Putamen (tissue), 1 donor: ENCODE data around the gene GBX1.

Experiments used
- DNase-seq: peaks from one replicate; pipeline ENCODE4 v3.0.0-alpha.2; 2016; ENCODE audit warnings: low spot score

Gene GBX1

DNA sequence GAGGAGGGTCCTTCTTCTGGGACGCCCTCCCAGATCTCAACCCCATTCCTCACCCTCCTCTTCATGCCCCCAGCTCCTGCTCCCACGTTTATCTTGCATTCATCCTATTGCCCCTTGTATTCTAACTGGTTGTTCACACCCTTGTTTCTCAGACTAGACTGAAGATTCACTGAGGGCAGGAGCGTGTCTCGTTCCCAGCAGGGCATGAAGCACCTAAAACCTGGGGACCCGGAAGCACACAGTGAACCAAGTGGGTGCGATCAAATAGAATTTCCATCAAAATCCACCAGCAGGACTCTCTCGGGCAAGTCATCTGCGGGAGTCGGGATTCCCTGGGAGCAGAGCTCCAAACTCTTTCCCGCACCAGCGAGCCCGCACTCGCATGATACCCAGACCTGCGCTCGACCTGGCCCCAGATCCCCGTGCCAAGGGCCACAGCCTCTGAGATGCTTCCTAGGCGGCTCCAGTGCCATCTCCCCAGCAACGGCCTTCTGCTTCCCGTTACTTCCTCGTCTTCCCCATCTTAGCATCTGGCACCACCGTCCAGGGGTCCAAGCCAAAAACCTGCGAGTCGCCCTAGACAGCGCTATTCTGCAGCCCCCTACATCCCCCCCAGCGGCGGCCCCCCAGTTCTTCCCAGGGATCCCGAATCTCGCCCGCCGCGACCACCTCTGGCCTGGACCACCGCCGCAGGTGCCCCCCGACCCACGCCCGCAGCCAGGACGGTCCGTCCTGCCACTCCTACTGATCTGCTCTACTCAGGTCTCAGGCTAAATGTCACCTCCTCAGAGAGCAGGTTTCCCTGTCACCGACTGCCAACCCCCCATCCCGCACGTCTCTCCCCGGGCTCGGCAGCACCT, 6.1 kb upstream of the GBX1 start:
- no peak for DNase-seq

- peak; percentile 74 for DNase-seq
Measured at GRCh38 chr7:151172273-151173141, 5.0 kb upstream of the GBX1 start.

GRCh38 chr7:151168787-151169162, 1.3 kb upstream of the GBX1 start:
- DNase-seq, result no peak

- DNase-seq, result no peak
Measured at GRCh38 chr7:151168003-151168786, 701 bp upstream of the GBX1 start.

DNA sequence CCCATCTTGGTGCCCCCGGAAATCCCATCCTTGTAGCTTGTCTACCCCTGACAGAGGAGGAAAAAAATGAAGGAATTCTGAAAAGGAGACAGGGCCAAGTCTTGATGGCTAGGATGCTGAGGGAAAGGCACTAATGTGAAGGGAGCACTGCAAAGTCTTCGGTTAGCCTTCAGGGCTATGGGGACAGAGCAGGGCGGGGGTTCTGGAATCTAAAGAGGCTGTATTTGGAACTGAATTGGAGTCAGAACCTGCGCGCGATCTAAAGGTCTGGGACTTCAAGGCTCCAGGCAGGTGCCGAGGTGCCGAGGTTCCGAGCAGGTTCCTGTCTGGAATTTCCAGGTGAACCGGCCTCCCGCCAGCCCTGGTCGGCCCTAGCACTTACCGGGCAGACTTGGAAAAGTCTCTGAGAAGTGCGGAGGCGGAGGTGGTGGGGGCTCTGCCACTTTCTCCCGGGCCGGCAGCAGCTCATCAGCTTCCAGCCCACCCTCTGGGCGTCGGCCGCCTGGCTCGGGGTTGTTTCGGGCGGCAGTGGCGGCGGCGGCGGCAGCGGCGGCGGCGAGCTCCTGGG, 781 bp downstream of the GBX1 start:
- DNase-seq, result no peak

DNA sequence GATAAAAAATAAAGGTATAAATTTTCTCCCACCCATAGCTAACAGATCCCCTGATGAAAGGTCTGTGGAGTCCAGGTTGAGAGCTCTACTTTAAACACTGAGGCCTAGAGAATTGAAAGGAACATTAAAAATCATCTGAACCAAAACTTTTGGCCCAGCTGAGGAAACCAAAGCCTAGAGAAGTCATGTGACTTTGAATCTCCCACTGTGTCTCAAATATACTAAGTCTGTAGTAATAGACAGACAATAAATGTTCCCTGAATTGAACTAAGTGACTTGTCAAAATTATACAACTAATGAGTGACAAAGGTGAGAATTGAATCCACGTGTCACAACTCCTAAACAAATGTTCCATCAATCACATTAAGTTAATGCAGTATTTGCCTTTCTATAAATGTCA, 5.7 kb downstream of the GBX1 start:
- no peak for DNase-seq

- no peak for DNase-seq
Measured at GRCh38 chr7:151157645-151158329, 9.7 kb downstream of the GBX1 start.

- no peak for DNase-seq
Measured at GRCh38 chr7:151152643-151153513, 14.6 kb downstream of the GBX1 start.

DNA sequence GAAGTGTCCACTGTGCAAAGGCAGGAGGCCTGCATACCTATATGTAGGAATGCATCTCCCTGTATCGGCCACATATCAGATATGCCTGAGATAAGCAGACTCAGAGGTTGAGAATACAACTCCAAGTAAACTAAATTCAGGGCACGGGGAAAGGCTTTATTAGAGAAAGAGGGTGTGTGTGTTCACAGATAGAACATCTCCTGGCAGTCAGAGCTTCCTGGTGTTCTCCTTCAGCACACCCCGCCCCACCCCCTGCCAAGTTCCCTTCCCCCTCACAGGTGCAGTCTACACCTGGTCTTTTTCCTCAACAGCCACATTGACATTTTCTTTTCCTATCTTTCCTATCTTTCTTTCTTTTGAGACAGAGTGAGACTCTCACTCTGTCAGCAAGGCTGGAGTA, 17.1 kb downstream of the GBX1 start:
- no peak for DNase-seq

DNA sequence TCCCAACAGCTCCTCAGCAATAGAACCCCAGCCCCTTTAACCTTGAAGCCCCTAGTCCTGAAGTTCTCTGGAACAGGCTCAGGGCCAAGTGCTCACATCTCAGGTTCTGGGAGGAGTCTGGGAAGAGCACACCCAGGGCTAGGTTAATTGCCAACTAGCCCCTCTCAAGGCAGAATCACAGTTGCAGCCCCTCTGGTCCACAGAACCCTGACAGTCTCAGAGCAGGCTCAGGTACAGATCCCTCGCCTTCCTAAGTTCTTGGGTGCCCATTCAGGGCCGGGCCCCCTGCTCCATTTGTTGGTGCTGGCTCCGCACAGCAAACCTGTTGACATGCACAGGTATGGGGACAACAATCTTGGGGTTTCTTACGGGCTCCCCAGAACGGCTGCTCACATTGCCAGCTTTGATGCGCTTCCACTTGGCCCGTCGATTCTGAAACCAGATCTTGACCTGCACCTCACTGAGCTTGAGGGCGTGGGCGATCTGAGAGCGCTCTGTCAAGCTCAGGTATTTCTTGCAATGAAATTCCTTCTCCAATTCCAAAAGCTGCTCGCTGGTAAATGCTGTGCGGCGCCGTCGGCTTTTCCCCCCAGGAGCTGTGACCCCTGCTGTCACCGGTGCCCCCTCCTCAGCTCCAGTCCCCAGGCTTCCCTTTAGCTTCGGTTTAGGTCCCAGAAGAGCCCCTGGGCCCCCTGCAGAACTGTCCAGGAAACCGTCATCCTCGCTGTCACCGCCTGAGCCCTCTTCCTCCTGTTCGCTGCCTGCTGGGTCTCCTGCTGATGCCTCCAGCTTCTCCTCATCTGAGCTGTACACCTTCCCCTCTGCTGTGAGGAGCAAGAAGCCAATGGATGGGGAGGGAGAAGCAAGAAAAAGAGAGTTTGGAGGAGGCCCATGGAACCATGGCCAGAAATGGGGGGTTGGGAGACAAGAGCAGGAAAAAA, 18.9 kb downstream of the GBX1 start:
- DNase-seq, result no peak

GRCh38 chr7:151146761-151147160, 20.7 kb downstream of the GBX1 start:
- DNase-seq, result peak; percentile 81

- no peak for DNase-seq
Measured at GRCh38 chr7:151144387-151144786, 23.1 kb downstream of the GBX1 start.

DNA sequence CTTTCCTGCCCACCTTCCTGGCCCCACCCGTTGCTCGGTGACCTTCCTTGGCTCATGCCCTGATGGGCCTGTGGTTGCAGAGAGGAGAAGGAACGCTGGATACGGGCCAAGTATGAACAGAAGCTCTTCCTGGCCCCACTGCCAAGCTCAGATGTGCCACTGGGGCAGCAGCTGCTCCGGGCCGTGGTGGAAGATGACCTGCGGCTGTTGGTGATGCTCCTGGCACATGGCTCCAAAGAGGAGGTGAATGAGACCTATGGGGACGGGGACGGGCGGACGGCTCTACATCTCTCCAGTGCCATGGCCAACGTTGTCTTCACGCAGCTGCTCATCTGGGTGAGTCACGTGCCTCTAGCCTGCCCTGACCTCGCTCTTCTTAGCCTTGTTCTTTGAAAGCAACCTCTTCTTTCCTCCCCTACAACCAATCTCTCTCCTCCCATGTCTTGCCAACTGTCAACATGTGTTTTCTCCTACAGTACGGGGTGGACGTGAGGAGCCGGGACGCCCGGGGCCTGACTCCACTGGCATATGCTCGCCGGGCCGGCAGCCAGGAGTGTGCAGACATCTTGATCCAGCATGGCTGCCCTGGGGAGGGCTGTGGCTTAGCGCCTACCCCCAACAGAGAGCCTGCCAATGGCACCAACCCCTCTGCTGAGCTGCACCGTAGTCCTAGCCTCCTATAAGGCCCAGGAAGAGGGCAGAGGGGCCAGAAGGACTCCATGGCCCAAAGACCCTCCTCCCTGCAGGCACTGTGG, 24.1 kb downstream of the GBX1 start:
- no peak for DNase-seq

DNA sequence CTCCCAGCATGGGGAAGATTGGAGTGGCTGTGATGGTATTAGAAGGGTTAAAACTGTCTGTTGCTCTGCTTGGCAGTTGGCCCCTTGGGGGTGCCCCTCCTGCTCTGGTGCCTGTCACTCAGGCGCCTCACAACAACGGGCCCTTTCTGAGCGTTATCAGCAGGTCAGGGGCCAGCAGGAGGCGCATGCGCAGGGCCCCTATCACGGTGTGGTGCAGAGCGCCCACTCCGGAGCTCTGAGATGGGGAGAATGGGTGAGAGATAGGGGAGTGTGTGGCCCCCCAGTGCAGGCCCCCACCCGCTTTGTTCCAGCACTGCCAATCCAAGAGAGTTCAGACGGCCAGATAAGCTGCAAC, 24.8 kb downstream of the GBX1 start:
- peak; percentile 86 for DNase-seq

GRCh38 chr7:151141855-151142685, 25.4 kb downstream of the GBX1 start:
- no peak for DNase-seq

GRCh38 chr7:151141311-151141854, 26.1 kb downstream of the GBX1 start:
- DNase-seq, result no peak

GRCh38 chr7:151140826-151141225, 26.7 kb downstream of the GBX1 start:
- no peak for DNase-seq
